Measurements from ENCODE around the gene SF1.
A peak's percentile ranks its signal among the peaks of the same experiment; 100 is the strongest.

SF1 gene

GRCh38 chr11:64777449-64778222 is 706 bp downstream of the SF1 start:
- peak; percentile 90 for DNase-seq

DNA sequence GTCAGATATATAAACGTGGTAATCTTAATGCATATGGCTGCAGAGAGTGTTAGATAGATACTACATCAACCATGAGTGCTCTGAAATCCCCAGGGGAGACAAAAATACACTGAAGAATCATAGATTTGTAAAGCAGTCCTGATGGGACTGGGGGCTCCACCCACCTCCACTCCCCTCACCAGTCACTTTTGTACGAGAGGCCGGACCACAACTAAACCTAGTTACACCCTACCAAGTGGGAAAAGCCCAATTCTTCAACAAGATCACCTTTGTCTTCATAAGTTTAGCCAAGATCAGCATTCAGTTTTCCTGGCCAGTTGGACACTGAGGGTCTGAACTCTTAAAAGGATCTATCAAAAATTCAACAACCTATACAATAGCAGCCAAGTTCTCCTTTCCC is 1.5 kb downstream of the SF1 start:
- DNase-seq = no peak

DNA sequence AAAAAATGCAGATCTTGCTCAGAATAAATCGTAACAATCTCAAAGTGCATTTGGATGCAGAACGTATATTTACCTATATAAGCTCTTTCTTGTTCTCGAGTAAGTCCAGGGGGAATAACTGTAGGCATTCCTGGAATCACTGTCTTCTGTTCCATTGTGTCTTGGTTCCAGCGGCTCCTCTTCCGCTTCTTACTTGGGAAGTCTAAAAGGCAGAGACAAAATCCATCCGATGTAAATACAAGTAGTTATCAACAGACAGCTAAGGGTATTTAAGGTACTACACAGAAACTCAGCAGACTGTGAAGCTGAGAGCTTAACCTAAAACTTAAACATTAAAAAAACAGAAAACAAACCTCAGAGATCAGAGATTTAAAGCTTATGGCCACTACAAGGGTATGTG is 1.9 kb downstream of the SF1 start:
- DNase-seq = no peak

- no peak for DNase-seq
These were observed 4.2 kb downstream of the SF1 start for GRCh38 chr11:64774144-64774543.

DNA sequence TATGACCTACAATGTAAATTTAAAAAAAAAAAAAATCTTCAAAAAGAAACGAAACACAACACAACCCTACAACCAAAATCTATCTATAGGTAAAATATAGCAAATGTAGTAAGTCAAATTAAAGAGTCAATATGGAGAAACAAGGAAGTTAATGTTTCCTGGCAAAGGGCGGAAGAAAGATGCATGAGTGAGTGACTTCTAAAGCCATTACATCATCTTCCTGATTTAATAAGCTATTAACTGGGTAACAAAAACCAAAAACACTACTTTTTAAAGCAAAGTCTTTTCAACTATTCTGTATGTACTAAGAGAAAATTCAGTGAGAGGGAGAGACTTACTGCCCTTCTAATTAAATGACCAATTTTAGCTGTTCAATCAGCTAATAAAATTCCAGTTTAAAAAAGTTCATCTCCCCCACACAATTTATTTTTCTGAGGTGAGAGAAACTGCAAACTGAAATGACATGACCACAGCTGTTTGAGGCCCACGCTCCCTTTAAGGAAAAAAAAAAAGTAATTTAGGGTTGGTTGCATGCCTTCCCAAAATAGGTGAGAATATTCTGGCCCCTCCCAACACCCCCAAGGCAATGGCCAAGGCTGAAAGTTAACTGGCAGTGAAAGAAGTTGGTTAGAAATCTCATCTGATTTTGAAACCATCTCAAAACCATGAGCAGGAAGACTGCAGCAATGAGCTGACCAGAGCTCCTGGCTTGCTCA is 5.9 kb downstream of the SF1 start:
- no peak for DNase-seq

DNA sequence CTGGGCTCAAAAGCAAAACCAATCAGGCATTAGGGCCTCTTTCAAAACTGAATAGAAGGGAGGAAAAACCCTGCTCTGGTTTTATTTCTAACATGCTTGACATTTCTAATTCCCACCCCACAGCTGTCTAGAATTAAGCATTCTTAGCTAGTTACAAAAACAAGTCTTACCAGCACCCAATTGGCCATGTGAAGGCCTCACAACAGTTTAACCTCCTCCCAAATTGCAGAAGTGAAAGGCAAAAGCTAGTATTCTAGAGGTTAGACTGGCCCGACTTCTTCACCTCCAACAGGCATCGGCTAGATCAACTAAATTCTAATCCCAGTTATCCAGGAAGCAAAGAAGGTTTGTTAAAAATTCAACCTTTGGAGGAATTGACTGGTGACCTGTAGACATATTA is 6.5 kb downstream of the SF1 start:
- no peak for DNase-seq

GRCh38 chr11:64770120-64770519 is 8.2 kb downstream of the SF1 start:
- DNase-seq = no peak

GRCh38 chr11:64769283-64769682 is 9.1 kb downstream of the SF1 start:
- no peak for DNase-seq

DNA sequence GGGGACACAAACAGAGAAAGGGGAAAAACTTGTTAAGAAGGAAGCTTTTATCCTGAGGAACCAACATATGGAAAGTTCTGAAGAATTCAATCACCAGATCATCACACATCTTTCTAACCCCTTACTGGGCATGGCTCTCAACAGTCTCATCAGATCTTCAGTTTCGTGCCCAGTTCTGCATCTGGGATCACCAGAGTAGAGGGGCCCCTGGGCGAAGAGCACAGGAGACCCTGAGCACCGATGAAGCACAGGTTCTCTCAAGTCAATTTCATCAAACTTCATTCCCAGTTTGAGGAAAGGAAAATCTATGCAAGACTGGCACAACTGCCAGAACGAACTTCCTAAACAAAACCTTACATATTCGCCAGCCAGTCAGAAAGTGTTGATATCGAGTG is 10.0 kb downstream of the SF1 start:
- DNase-seq = no peak

- peak; percentile 95 for DNase-seq
These were observed 10.7 kb downstream of the SF1 start for GRCh38 chr11:64767344-64768299.

GRCh38 chr11:64766881-64767280 is 11.5 kb downstream of the SF1 start:
- no peak for DNase-seq

DNA sequence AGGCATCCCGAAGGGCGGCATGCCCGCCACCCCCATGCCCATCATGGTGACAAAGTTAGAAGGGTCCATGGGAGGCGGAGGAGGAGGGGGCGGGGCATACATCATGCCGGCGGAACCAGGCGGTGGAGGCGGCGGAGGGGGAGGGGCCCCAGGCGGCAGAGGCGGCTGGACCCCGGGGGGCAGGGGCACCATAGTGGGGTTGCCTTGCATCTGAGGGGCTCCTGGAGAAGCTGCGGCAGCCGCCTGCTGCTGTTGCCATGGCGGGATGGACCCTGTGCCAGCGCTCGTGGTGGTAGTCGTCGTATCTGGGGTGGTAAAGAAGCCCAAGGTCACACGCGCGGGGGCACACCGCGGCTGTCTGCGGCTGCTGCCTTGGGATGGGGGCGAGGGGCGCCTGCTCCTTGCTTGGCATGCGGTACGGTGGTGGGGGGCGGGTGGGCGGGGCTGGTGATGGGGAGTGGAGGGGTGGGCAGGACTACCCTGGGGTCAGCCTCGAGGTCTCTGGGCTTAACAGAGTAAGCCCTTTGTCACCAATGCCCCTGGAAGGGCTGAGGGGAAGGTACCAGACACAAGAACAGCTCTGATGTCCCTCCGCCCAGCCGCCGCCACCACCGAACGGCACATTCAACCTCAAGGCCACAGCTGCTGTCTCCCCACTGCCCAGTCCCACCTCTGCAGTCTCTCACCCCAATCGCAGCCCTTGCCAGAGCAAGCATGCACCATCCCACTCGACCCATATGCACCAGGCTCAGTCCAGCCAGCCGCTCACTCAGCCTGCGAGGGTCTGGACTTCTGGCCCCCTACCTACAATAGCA is 12.3 kb downstream of the SF1 start:
- DNase-seq = no peak

DNA sequence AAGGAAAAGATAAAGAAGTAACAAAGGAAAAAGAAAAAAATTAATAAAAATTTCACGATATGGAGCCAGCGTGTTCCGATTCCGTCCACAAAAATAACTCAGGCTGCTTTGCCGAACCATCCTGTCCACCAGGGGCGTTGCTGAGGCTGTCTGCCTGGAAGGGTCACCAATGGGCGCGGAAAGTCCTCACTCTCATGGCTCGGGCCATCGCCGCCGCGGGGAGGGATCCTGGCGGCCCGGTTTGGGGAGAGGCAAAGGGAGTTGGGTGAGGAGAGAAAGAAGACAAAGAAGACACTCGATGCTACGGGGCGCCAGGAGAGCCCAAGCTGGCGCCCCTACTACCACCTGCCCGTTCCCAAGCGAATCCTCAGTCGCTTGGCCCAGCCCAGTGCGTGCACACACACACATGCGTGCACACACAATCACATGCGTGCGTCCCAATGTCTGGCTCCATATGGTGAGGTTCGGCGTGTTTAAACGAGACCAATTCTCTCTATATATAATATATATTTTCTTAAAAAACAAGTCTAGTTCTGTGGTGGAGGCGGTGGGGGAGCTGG is 13.0 kb downstream of the SF1 start:
- no peak for DNase-seq

DNA sequence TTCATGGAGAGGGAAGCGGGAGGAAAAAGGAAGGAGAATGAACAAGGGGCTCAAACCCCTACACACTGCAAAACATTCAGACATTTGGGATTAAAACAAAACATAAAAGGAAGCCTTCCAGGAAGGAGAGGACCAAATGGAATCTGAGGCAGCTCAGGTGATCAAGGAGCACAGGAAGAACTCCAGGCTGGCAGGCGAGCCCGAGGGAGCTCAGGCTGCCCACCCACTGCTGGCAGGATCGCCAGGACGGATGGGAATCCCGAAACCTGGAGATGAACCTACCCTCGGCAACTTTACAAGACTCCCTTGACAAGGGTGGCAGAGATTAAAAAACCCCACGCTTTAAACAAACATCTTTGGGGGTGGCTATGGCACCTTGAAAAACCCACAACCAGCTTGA is 13.6 kb downstream of the SF1 start:
- DNase-seq = no peak

GRCh38 chr11:64764040-64764611 is 14.2 kb downstream of the SF1 start:
- no peak for DNase-seq

DNA sequence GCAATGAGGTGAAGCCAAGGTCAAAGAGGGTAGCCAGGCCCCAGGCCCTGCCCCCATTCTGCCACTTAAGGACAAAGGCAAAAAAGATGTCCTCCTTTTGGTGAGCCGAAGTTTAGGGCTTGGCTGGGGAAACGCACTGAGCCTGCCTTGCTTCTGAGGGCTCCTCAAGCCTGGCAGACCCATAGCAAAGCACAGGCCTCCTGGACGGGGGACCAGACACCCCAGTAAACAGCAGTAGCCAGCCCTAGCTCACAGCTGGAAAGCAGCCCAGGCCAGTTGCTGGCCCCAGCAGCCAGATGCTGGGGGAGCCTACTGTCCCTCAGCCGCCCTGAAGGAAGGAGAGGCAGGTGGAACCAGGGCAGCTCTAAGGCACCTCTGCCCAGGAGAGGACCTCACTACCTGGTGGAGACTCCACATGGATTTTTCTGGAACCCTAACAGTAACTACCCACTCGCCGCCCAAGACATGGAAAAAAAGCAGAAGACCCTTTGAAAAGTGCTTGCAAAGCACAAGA is 14.8 kb downstream of the SF1 start:
- DNase-seq = no peak

DNA sequence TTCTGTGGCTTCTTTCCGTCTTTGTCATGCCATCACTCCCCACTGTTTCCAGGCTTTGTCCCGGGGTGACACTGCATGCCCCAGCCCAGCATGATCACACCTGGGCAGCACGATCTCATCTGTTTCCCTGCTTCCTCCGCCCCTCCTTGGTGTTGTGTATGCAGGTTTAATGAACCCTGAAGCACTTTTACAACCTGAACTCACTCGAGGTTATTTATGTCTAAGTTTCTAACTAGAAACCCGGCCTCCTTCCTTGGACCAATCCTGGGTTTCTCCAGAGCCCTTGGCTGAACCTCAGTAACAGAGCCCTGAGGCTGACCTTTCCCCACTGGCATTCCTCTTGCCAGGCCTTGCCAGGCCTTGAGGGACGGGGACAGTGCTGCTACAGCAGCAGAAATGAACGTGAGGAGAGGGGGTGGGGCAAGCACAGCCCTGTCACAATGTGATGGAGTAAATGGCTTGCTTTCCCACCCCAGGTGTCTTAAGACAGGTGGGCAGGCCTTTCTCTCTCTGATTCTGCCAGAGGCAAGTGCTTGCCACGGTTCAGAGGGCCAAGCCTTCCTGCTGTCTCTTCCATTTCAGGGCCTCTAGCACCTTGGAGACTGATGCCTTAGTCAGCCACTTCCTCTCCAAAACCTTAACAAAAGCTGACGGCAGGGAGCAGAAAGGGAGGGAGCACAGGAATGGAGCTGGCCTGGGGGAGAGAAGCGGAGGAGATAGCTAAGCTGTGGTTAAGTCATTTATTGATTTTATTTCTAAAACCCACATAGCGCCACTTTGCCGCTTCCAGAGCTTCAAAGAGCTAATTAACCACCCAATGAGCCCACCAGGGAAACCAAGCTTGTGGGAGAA is 15.4 kb downstream of the SF1 start:
- no peak for DNase-seq

DNA sequence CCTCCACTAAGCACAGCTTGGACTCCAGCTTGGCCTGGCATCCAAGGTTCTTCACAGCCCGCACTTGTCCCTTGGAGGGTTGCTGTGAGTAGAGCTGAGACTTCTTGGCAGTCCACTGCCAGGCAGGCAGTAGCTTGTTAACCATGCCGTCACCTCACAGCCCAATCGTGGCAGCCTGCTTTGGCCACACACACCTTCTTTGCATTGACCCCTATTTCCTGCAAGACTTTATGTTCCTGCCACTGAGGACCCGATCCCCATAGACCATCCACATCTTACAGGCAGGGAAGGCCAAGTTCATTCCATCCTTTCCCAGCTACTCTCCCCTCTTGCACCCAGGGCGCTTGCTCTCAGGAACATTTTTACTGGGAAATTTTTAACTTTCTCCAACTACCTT is 16.1 kb downstream of the SF1 start:
- DNase-seq = no peak

GRCh38 chr11:64760759-64761420 is 17.5 kb downstream of the SF1 start:
- no peak for DNase-seq
